Liver (tissue), 9 donors: ENCODE data around the gene TAF15. TPM values are rescaled to one million over a fixed set of nuclear protein-coding genes. Genes with fewer than 3 reads are reported as not detected.

Experiments
- DNase-seq: peaks from one replicate; pipeline ENCODE4 v3.0.0-alpha.2; 2017; ENCODE audit warnings: low spot score
- H3K27ac ChIP-seq, 2 donors: one replicate each; pipeline ENCODE4 v1.7.0; 2013; ENCODE audit warnings: inconsistent platforms in 2 of 2, low read length in 2 of 2, control low read depth in 1 of 2, low read depth in 1 of 2, mild to moderate bottlenecking in 1 of 2
- H3K27me3 ChIP-seq, 4 donors: one replicate each; pipeline versions ENCODE4 v1.6.1 to v1.7.0; 2013; ENCODE audit warnings: low read length in 3 of 4, inconsistent platforms in 1 of 4, mild to moderate bottlenecking in 1 of 4, moderate library complexity in 1 of 4; ENCODE audit not compliant: control insufficient read depth in 4 of 4, insufficient read depth in 4 of 4
- H3K36me3 ChIP-seq, 4 donors: one replicate each; pipeline versions ENCODE4 v1.6.1 to v1.7.0; 2013; ENCODE audit warnings: low read length in 3 of 4, mild to moderate bottlenecking in 3 of 4, low read depth in 1 of 4, moderate library complexity in 1 of 4; ENCODE audit not compliant: control insufficient read depth in 4 of 4, insufficient read depth in 3 of 4
- H3K4me1 ChIP-seq, 4 donors: one replicate each; pipeline versions ENCODE4 v1.6.1 to v1.7.0; 2013; ENCODE audit warnings: low read length in 3 of 4, mild to moderate bottlenecking in 3 of 4, moderate library complexity in 1 of 4; ENCODE audit not compliant: control insufficient read depth in 4 of 4, insufficient read depth in 4 of 4
- H3K4me3 ChIP-seq, 3 donors: one replicate each; pipeline versions ENCODE4 v1.6.1 to v1.7.0; 2013; ENCODE audit warnings: low read length in 3 of 3, control low read depth in 1 of 3, low read depth in 1 of 3, mild to moderate bottlenecking in 1 of 3
- H3K9ac ChIP-seq, 2 donors: one replicate each; pipeline ENCODE4 v1.7.0; 2013; ENCODE audit warnings: low read length in 2 of 2, mild to moderate bottlenecking in 2 of 2, moderate library complexity in 2 of 2, control low read depth in 1 of 2, low read depth in 1 of 2
- H3K9me3 ChIP-seq, 4 donors: one replicate each; pipeline versions ENCODE4 v1.6.1 to v1.7.0; 2013; ENCODE audit warnings: low read length in 3 of 4; ENCODE audit not compliant: control insufficient read depth in 4 of 4
- EGR1 ChIP-seq, 2 donors: IDR thresholded peaks; 2 replicates each; pipeline ENCODE4 v1.6.1; 2016 to 2018; ENCODE audit warnings: antibody characterized with exemption in 2 of 2, low read depth in 2 of 2
- FOXA1 ChIP-seq: IDR thresholded peaks from 2 replicates; pipeline ENCODE4 v1.6.1; 2016; ENCODE audit warnings: antibody characterized with exemption
- FOXA2 ChIP-seq: IDR thresholded peaks from 2 replicates; pipeline ENCODE4 v1.6.1; 2016; ENCODE audit warnings: antibody characterized with exemption
- GABPA ChIP-seq, 2 donors: IDR thresholded peaks in 1 of 2; conservative IDR thresholded peaks in 1 of 2; 2 replicates each; pipeline ENCODE4 v1.6.1; 2016; ENCODE audit warnings: antibody characterized with exemption in 2 of 2, mild to moderate bottlenecking in 1 of 2, moderate library complexity in 1 of 2
- HNF4G ChIP-seq: IDR thresholded peaks from 2 replicates; pipeline ENCODE4 v1.6.1; 2016; ENCODE audit warnings: antibody characterized with exemption
- JUND ChIP-seq, 2 donors: IDR thresholded peaks; 2 replicates each; pipeline ENCODE4 v1.6.1; 2016; ENCODE audit warnings: antibody characterized with exemption in 2 of 2
- NR2F2 ChIP-seq: IDR thresholded peaks from 2 replicates; pipeline ENCODE4 v1.6.1; 2016; ENCODE audit warnings: antibody characterized with exemption
- RAD21 ChIP-seq, 2 donors: IDR thresholded peaks; 2 replicates each; pipeline ENCODE4 v1.6.1; 2016; ENCODE audit warnings: antibody characterized with exemption in 2 of 2, mild to moderate bottlenecking in 2 of 2
- RXRA ChIP-seq, 2 donors: IDR thresholded peaks; 2 replicates each; pipeline ENCODE4 v1.6.1; 2017 to 2018; ENCODE audit warnings: antibody characterized with exemption in 2 of 2, mild to moderate bottlenecking in 1 of 2
- SP1 ChIP-seq: IDR thresholded peaks from 2 replicates; pipeline ENCODE4 v1.6.1; 2018; ENCODE audit warnings: antibody characterized with exemption, mild to moderate bottlenecking
- TAF1 ChIP-seq: conservative IDR thresholded peaks from 2 replicates; pipeline ENCODE4 v1.6.1; 2016; ENCODE audit warnings: antibody characterized with exemption, mild to moderate bottlenecking
- YY1 ChIP-seq: IDR thresholded peaks from 2 replicates; pipeline ENCODE4 v1.6.1; 2016; ENCODE audit warnings: antibody characterized with exemption, mild to moderate bottlenecking
- WGBS: extraction: QIAGEN DNeasy Blood & Tissue Kit; methylation state at CpG from one replicate; pipeline ENCODE4 v1.1.7; 2013; 5-methylcytosine and 5-hydroxymethylcytosine counted together
- polyA plus RNA-seq, 2 donors: library from polyadenylated mRNA; stranded (reverse) in 1 of 2; unstranded in 1 of 2; fragments of 200-250 nt in 1 of 2; fragments of >200 nt in 1 of 2; fragmentation: Nextera tagmentation in 1 of 2; extraction: Ambion mirVana in 1 of 2; gene quantifications; one replicate each; pipeline versions ENCODE4 v1.2.1 to v1.2.3, GENCODE V29; 2013 to 2015
- total RNA-seq, 2 donors: library from RNA; depleted of rRNA; stranded (reverse); fragments of >200 nt; gene quantifications; one replicate each; pipeline ENCODE4 v1.2.3, GENCODE V29; 2014
- TF ChIP-seq, protein P1 (sequence below): IDR thresholded peaks from 2 replicates; pipeline ENCODE4 v1.6.1; 2016; ENCODE audit warnings: antibody characterized with exemption
- TF ChIP-seq, protein P2 (sequence below): fragments of 150-350 bp; IDR thresholded peaks from 2 replicates; pipeline ENCODE4 v1.5.1; 2017; ENCODE audit warnings: improper control_type of control experiment, low read depth, low read length; ENCODE audit not compliant: missing input control
- TF ChIP-seq, protein P3 (sequence below): IDR thresholded peaks from 2 replicates; pipeline ENCODE4 v1.6.1; 2016; ENCODE audit warnings: antibody characterized with exemption
- TF ChIP-seq, protein P4 (sequence below): IDR thresholded peaks from 2 replicates; pipeline ENCODE4 v1.6.1; 2016; ENCODE audit warnings: antibody characterized with exemption, mild to moderate bottlenecking
- donor health status: healthy.
- donor health status: healthy.
- donor health status: healthy.
- donor health status: healthy.
- donor health status: healthy.

Gene TAF15
- total and polyA plus RNA-seq, 4 donors = 13.5 to 75.0 (median 67.6) TPM

DNA sequence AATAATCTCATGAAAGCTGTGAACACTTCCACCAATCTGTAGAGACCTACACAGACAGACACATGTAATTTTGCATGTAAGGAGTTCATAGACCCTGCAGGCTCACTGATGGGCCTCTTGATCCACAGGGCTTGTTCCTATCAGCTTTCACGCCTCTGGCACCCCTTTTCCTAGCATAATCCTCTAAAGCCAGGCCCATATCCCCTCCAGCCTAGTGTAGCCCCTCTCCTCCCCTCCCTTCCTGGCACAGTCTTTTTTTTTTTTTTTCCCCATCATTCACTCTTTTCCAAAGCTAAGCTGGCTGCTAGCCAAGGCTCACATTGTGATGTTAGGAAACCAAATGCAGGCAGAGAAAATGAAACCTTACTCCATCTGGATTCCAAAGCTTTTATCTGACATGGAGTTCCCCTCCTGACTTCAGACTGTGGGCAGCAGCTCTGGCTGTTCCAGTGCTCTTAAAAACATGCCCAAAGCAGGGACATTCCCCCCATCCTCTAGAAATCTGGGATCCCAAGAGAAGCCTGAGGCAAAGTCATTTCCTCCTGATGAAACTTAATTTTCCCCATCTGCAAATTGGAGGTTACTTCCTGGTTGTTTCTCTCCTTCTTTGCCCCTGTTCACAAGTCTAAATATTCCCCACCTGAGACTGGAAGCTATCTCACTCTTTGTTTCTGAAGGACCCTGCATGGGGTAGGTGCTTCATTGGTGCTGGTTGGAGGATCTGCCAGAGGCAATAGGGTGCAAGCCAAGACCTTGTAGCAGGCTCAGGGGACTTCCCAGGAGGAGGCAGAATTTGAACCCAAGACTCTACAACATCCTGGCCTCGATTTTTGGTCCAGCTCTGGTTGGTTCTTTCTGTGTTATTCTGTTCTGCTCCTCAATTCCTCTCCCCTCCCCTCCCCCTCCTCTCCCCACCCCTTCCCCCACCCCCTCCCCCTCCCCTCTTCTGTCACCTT is 80.8 kb downstream of the TAF15 start:
- Histone ChIP-seq H3K27ac (peak overlapping the region in 1 of 2 donors; percentile 48), H3K27me3 (no peaks in the 10 kb centered on the region), H3K4me3 (no peak overlapping the region), H3K4me1 (peaks cover 0 to 6% (median 1%) of the 10 kb centered on the region in 4 donors), H3K36me3 (no peaks in the 10 kb centered on the region), H3K9me3 (no peaks in the 10 kb centered on the region), H3K9ac (no peak overlapping the region)
- no peak for TF ChIP-seq FOXA1
- TF ChIP-seq FOXA2 = no peak
- TF ChIP-seq, protein P1, sequence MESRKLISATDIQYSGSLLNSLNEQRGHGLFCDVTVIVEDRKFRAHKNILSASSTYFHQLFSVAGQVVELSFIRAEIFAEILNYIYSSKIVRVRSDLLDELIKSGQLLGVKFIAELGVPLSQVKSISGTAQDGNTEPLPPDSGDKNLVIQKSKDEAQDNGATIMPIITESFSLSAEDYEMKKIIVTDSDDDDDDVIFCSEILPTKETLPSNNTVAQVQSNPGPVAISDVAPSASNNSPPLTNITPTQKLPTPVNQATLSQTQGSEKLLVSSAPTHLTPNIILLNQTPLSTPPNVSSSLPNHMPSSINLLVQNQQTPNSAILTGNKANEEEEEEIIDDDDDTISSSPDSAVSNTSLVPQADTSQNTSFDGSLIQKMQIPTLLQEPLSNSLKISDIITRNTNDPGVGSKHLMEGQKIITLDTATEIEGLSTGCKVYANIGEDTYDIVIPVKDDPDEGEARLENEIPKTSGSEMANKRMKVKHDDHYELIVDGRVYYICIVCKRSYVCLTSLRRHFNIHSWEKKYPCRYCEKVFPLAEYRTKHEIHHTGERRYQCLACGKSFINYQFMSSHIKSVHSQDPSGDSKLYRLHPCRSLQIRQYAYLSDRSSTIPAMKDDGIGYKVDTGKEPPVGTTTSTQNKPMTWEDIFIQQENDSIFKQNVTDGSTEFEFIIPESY = no peak
- no peak for TF ChIP-seq HNF4G
- TF ChIP-seq GABPA (IDR thresholded peaks at IDR 0.05 in 1 of 2, conservative IDR thresholded peaks at IDR 0.05 in 1 of 2) = no peak
- peak; percentile 45 for TF ChIP-seq YY1
- DNase-seq = no peak
- 87% methylated on average over 2 of the region's 2 CpGs for WGBS

DNA sequence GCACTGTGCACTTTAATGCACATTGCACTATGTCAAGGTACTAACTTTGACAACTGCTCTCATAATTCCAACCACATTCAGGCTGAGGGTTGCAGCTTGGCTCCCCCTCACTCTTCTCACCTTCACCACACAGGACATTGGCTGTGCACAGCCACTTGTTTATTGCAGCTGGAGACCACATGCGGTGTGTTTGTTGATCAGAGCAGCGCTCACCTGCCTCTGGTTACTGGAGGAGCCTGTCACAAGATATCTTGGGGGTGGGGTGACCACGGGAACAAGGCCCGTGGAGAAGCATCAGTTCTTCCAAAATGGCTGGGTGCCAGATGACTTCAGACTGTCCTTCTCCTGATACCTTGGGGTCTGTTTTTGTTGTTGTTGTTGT is 81.5 kb downstream of the TAF15 start:
- Histone ChIP-seq H3K4me3 (no peak overlapping the region), H3K27ac (no peak overlapping the region), H3K4me1 (peaks cover 0 to 6% (median 1%) of the 10 kb centered on the region in 4 donors), H3K27me3 (no peaks in the 10 kb centered on the region), H3K9me3 (no peaks in the 10 kb centered on the region), H3K36me3 (no peaks in the 10 kb centered on the region), H3K9ac (no peak overlapping the region)
- TF ChIP-seq TAF1 = no peak
- no peak for DNase-seq
- 77% methylated on average over 4 of the region's 4 CpGs for WGBS

DNA sequence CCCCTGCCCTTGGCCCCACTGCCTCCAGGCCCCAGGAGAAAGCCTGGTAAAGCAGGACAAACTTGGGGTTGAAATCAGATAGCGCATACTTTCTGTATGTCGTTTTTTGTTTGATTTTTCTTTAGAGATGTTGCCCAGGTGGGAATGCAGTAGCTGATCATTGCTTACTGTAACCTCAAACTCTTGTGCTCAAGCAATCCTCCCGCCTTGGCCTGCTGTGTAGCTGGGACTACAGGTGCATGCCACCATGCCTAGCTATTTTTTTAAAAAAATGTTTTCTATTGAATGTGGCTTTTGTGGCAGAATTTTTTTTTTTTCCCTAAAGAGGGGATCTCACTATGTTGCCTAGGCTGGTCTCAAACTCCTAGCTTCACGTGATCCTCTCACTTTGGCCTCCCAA is 82.0 kb downstream of the TAF15 start:
- whole genome bisulfite sequencing = 88% methylated on average over 4 of the region's 4 CpGs
- TF ChIP-seq, protein P2, sequence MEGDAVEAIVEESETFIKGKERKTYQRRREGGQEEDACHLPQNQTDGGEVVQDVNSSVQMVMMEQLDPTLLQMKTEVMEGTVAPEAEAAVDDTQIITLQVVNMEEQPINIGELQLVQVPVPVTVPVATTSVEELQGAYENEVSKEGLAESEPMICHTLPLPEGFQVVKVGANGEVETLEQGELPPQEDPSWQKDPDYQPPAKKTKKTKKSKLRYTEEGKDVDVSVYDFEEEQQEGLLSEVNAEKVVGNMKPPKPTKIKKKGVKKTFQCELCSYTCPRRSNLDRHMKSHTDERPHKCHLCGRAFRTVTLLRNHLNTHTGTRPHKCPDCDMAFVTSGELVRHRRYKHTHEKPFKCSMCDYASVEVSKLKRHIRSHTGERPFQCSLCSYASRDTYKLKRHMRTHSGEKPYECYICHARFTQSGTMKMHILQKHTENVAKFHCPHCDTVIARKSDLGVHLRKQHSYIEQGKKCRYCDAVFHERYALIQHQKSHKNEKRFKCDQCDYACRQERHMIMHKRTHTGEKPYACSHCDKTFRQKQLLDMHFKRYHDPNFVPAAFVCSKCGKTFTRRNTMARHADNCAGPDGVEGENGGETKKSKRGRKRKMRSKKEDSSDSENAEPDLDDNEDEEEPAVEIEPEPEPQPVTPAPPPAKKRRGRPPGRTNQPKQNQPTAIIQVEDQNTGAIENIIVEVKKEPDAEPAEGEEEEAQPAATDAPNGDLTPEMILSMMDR = no peak
- TF ChIP-seq JUND (IDR thresholded peaks at IDR 0.05) = no peak
- TF ChIP-seq RAD21 (IDR thresholded peaks at IDR 0.05) = no peak
- TF ChIP-seq HNF4G = no peak
- TF ChIP-seq GABPA (IDR thresholded peaks at IDR 0.05 in 1 of 2, conservative IDR thresholded peaks at IDR 0.05 in 1 of 2) = no peak
- TF ChIP-seq YY1 = no peak
- no peak for TF ChIP-seq SP1
- no peak for TF ChIP-seq RXRA (IDR thresholded peaks at IDR 0.05)
- TF ChIP-seq TAF1 = no peak
- TF ChIP-seq FOXA2 = no peak
- no peak for TF ChIP-seq EGR1 (IDR thresholded peaks at IDR 0.05; ENCODE audit: low read depth in 2 of 2)
- TF ChIP-seq, protein P3, sequence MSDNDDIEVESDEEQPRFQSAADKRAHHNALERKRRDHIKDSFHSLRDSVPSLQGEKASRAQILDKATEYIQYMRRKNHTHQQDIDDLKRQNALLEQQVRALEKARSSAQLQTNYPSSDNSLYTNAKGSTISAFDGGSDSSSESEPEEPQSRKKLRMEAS = no peak
- TF ChIP-seq, protein P4, sequence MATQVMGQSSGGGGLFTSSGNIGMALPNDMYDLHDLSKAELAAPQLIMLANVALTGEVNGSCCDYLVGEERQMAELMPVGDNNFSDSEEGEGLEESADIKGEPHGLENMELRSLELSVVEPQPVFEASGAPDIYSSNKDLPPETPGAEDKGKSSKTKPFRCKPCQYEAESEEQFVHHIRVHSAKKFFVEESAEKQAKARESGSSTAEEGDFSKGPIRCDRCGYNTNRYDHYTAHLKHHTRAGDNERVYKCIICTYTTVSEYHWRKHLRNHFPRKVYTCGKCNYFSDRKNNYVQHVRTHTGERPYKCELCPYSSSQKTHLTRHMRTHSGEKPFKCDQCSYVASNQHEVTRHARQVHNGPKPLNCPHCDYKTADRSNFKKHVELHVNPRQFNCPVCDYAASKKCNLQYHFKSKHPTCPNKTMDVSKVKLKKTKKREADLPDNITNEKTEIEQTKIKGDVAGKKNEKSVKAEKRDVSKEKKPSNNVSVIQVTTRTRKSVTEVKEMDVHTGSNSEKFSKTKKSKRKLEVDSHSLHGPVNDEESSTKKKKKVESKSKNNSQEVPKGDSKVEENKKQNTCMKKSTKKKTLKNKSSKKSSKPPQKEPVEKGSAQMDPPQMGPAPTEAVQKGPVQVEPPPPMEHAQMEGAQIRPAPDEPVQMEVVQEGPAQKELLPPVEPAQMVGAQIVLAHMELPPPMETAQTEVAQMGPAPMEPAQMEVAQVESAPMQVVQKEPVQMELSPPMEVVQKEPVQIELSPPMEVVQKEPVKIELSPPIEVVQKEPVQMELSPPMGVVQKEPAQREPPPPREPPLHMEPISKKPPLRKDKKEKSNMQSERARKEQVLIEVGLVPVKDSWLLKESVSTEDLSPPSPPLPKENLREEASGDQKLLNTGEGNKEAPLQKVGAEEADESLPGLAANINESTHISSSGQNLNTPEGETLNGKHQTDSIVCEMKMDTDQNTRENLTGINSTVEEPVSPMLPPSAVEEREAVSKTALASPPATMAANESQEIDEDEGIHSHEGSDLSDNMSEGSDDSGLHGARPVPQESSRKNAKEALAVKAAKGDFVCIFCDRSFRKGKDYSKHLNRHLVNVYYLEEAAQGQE = no peak
- no peak for TF ChIP-seq FOXA1
- no peak for TF ChIP-seq NR2F2
- no peak overlapping the region for H3K4me3 ChIP-seq
- H3K9ac ChIP-seq = no peak overlapping the region
- no peaks in the 10 kb centered on the region for H3K27me3 ChIP-seq
- H3K36me3 ChIP-seq = no peaks in the 10 kb centered on the region
- peaks cover 0 to 6% (median 1%) of the 10 kb centered on the region in 4 donors for H3K4me1 ChIP-seq
- no peaks in the 10 kb centered on the region for H3K9me3 ChIP-seq
- DNase-seq = no peak
- no peak overlapping the region for H3K27ac ChIP-seq
